Measurements from ENCODE around the gene ATP6V1G2. TPM values are rescaled to one million over a fixed set of nuclear protein-coding genes. Genes with fewer than 3 reads are reported as not detected.
"Not testable (repeated sequence)": the region's sequence is repeated elsewhere in the genome, so short reads cannot be mapped to it uniquely, and the experiment has no call there.

The ATP6V1G2 gene
- 11.2 TPM for polyA plus RNA-seq (2013, experiment 1 of 4)
- polyA plus RNA-seq (2013, experiment 2 of 4) = 10.9 TPM
- polyA plus RNA-seq (2013, experiment 3 of 4) = 10.2 TPM
- polyA plus RNA-seq (2013, experiment 4 of 4) = 11.9 TPM

GRCh38 chr6:31546339-31546957 lies at the start of gene ATP6V1G2:
Gene ATP6V1G2 (minus strand): TSS chr6:31546608. CDS start chr6:31546559, 49 bp downstream.
- Histone ChIP-seq H3K9me3 (ENCODE audit: control insufficient read depth, low read length) (no peaks in the 10 kb centered on the region), H3K4me1 (ENCODE audit: control insufficient read depth, insufficient read depth, low read length) (peaks cover 10% of the 10 kb centered on the region), H3K4me3 (ENCODE audit: insufficient read depth, low read depth, low read length) (peak within 1 kb of the TSS; percentile 54), H3K36me3 (ENCODE audit: control insufficient read depth, insufficient read depth, low read length) (no peaks in the 10 kb centered on the region), H3K27me3 (ENCODE audit: control insufficient read depth, insufficient read depth, low read length, poor library complexity, severe bottlenecking) (no peaks in the 10 kb centered on the region), H3K27ac (ENCODE audit: insufficient read depth, low read depth, low read length, poor library complexity, severe bottlenecking) (peak within 1 kb of the TSS; percentile 58)
- 2% methylated on average over 11 of the region's 11 CpGs for WGBS, 2 experiments

- WGBS, 2 experiments = 95 to 96% methylated on average over 7 of the region's 7 CpGs
- no peaks in the 10 kb centered on the region for H3K36me3 ChIP-seq (ENCODE audit: control insufficient read depth, insufficient read depth, low read length)
- no peaks in the 10 kb centered on the region for H3K4me1 ChIP-seq (ENCODE audit: control insufficient read depth, insufficient read depth, low read length)
- no peak overlapping the region for H3K4me3 ChIP-seq (ENCODE audit: insufficient read depth, low read depth, low read length)
- H3K27ac ChIP-seq (ENCODE audit: insufficient read depth, low read depth, low read length, poor library complexity, severe bottlenecking) = no peak overlapping the region
- no peaks in the 10 kb centered on the region for H3K9me3 ChIP-seq (ENCODE audit: control insufficient read depth, low read length)
- no peaks in the 10 kb centered on the region for H3K27me3 ChIP-seq (ENCODE audit: control insufficient read depth, insufficient read depth, low read length, poor library complexity, severe bottlenecking)
These were observed 46.0 kb upstream of the ATP6V1G2 start for GRCh38 chr6:31592396-31592771.

GRCh38 chr6:31590691-31591090 lies 44.3 kb upstream of the ATP6V1G2 start:
- not testable (repeated sequence) for H3K27ac ChIP-seq (ENCODE audit: insufficient read depth, low read depth, low read length, poor library complexity, severe bottlenecking); H3K36me3 ChIP-seq (ENCODE audit: control insufficient read depth, insufficient read depth, low read length); H3K4me1 ChIP-seq (ENCODE audit: control insufficient read depth, insufficient read depth, low read length); H3K9me3 ChIP-seq (ENCODE audit: control insufficient read depth, low read length); H3K27me3 ChIP-seq (ENCODE audit: control insufficient read depth, insufficient read depth, low read length, poor library complexity, severe bottlenecking); H3K4me3 ChIP-seq (ENCODE audit: insufficient read depth, low read depth, low read length)
- 91% methylated on average over 5 of the region's 5 CpGs for WGBS, 2 experiments

GRCh38 chr6:31588871-31589650 lies 42.7 kb upstream of the ATP6V1G2 start:
- H3K4me3 ChIP-seq (ENCODE audit: insufficient read depth, low read depth, low read length) = no peak overlapping the region
- H3K27ac ChIP-seq (ENCODE audit: insufficient read depth, low read depth, low read length, poor library complexity, severe bottlenecking) = no peak overlapping the region
- H3K9me3 ChIP-seq (ENCODE audit: control insufficient read depth, low read length) = no peaks in the 10 kb centered on the region
- WGBS, 2 experiments = 80 to 81% methylated on average over 9 of the region's 9 CpGs
- no peaks in the 10 kb centered on the region for H3K36me3 ChIP-seq (ENCODE audit: control insufficient read depth, insufficient read depth, low read length)
- H3K27me3 ChIP-seq (ENCODE audit: control insufficient read depth, insufficient read depth, low read length, poor library complexity, severe bottlenecking) = no peaks in the 10 kb centered on the region
- H3K4me1 ChIP-seq (ENCODE audit: control insufficient read depth, insufficient read depth, low read length) = no peaks in the 10 kb centered on the region

GRCh38 chr6:31587791-31588777 lies 41.7 kb upstream of the ATP6V1G2 start:
- H3K9me3 ChIP-seq (ENCODE audit: control insufficient read depth, low read length) = no peaks in the 10 kb centered on the region
- H3K4me3 ChIP-seq (ENCODE audit: insufficient read depth, low read depth, low read length) = no peak overlapping the region
- H3K4me1 ChIP-seq (ENCODE audit: control insufficient read depth, insufficient read depth, low read length) = no peaks in the 10 kb centered on the region
- H3K27ac ChIP-seq (ENCODE audit: insufficient read depth, low read depth, low read length, poor library complexity, severe bottlenecking) = no peak overlapping the region
- 82 to 85% methylated on average over 11 to 12 of the region's 12 CpGs for WGBS, 2 experiments
- no peaks in the 10 kb centered on the region for H3K36me3 ChIP-seq (ENCODE audit: control insufficient read depth, insufficient read depth, low read length)
- no peaks in the 10 kb centered on the region for H3K27me3 ChIP-seq (ENCODE audit: control insufficient read depth, insufficient read depth, low read length, poor library complexity, severe bottlenecking)

- 80 to 84% methylated on average over 9 of the region's 9 CpGs for whole genome bisulfite sequencing, 2 experiments
These were observed 40.3 kb upstream of the ATP6V1G2 start for GRCh38 chr6:31586599-31587281.

GRCh38 chr6:31586008-31586407 lies 39.6 kb upstream of the ATP6V1G2 start, which contains the start of gene LST1:
Gene LST1 (plus strand): TSS chr6:31586277. CDS start chr6:31587300, 1,023 bp downstream.
- H3K9me3 ChIP-seq (ENCODE audit: control insufficient read depth, low read length) = no peaks in the 10 kb centered on the region
- H3K27ac ChIP-seq (ENCODE audit: insufficient read depth, low read depth, low read length, poor library complexity, severe bottlenecking) = no peak within 1 kb of the TSS
- H3K4me3 ChIP-seq (ENCODE audit: insufficient read depth, low read depth, low read length) = no peak within 1 kb of the TSS
- 57 to 70% methylated on average over 1 of the region's 1 CpG for WGBS, 2 experiments
- H3K36me3 ChIP-seq (ENCODE audit: control insufficient read depth, insufficient read depth, low read length) = no peaks in the 10 kb centered on the region
- H3K4me1 ChIP-seq (ENCODE audit: control insufficient read depth, insufficient read depth, low read length) = no peaks in the 10 kb centered on the region
- H3K27me3 ChIP-seq (ENCODE audit: control insufficient read depth, insufficient read depth, low read length, poor library complexity, severe bottlenecking) = peaks cover 14% of the 10 kb centered on the region

More at GRCh38 chr6:31586599-31587281, 40.3 kb upstream of the ATP6V1G2 start:
- Histone ChIP-seq H3K27me3 (ENCODE audit: control insufficient read depth, insufficient read depth, low read length, poor library complexity, severe bottlenecking) (peaks cover 8% of the 10 kb centered on the region), H3K36me3 (ENCODE audit: control insufficient read depth, insufficient read depth, low read length) (no peaks in the 10 kb centered on the region), H3K4me3 (ENCODE audit: insufficient read depth, low read depth, low read length) (no peak overlapping the region), H3K9me3 (ENCODE audit: control insufficient read depth, low read length) (no peaks in the 10 kb centered on the region), H3K27ac (ENCODE audit: insufficient read depth, low read depth, low read length, poor library complexity, severe bottlenecking) (no peak overlapping the region), H3K4me1 (ENCODE audit: control insufficient read depth, insufficient read depth, low read length) (no peaks in the 10 kb centered on the region)

- H3K4me1 ChIP-seq (ENCODE audit: control insufficient read depth, insufficient read depth, low read length) = peaks cover 2% of the 10 kb centered on the region
- H3K36me3 ChIP-seq (ENCODE audit: control insufficient read depth, insufficient read depth, low read length) = no peaks in the 10 kb centered on the region
- no peak overlapping the region for H3K27ac ChIP-seq (ENCODE audit: insufficient read depth, low read depth, low read length, poor library complexity, severe bottlenecking)
- 64 to 72% methylated on average over 2 of the region's 2 CpGs for WGBS, 2 experiments
- H3K4me3 ChIP-seq (ENCODE audit: insufficient read depth, low read depth, low read length) = no peak overlapping the region
- H3K9me3 ChIP-seq (ENCODE audit: control insufficient read depth, low read length) = no peaks in the 10 kb centered on the region
- peaks cover 17% of the 10 kb centered on the region for H3K27me3 ChIP-seq (ENCODE audit: control insufficient read depth, insufficient read depth, low read length, poor library complexity, severe bottlenecking)
These were observed 39.1 kb upstream of the ATP6V1G2 start for GRCh38 chr6:31585491-31585890.

GRCh38 chr6:31582230-31582643 lies 35.8 kb upstream of the ATP6V1G2 start, which contains the start of gene LTB:
Gene LTB (minus strand): TSS chr6:31582424. CDS start chr6:31582417, 7 bp downstream.
- no peaks in the 10 kb centered on the region for H3K9me3 ChIP-seq (ENCODE audit: control insufficient read depth, low read length)
- 86 to 91% methylated on average over 3 of the region's 3 CpGs for WGBS, 2 experiments
- peak within 1 kb of the TSS; percentile 71 for H3K4me3 ChIP-seq (ENCODE audit: insufficient read depth, low read depth, low read length)
- no peak within 1 kb of the TSS for H3K27ac ChIP-seq (ENCODE audit: insufficient read depth, low read depth, low read length, poor library complexity, severe bottlenecking)
- peaks cover 6% of the 10 kb centered on the region for H3K4me1 ChIP-seq (ENCODE audit: control insufficient read depth, insufficient read depth, low read length)
- peaks cover 21% of the 10 kb centered on the region for H3K27me3 ChIP-seq (ENCODE audit: control insufficient read depth, insufficient read depth, low read length, poor library complexity, severe bottlenecking)
- no peaks in the 10 kb centered on the region for H3K36me3 ChIP-seq (ENCODE audit: control insufficient read depth, insufficient read depth, low read length)

All from ectodermal cell (in vitro differentiated cells).